Mucosa of rectum (tissue), 2 donors: ENCODE results near the gene UTP20.

Experiments
- H3K27ac ChIP-seq, 2 donors: one replicate each; pipeline ENCODE4 v1.7.0; 2013; ENCODE audit warnings: inconsistent platforms in 2 of 2, low read depth in 2 of 2, low read length in 2 of 2
- H3K27me3 ChIP-seq, 2 donors: one replicate each; pipeline ENCODE4 v1.7.0; 2013; ENCODE audit warnings: low read length in 2 of 2; ENCODE audit not compliant: control insufficient read depth in 2 of 2, insufficient read depth in 2 of 2
- H3K36me3 ChIP-seq, 2 donors: one replicate each; pipeline ENCODE4 v1.7.0; 2013; ENCODE audit warnings: low read length in 2 of 2; ENCODE audit not compliant: control insufficient read depth in 2 of 2, insufficient read depth in 2 of 2
- H3K4me1 ChIP-seq, 2 donors: one replicate each; pipeline ENCODE4 v1.7.0; 2013; ENCODE audit warnings: low read length in 2 of 2, mild to moderate bottlenecking in 1 of 2; ENCODE audit not compliant: control insufficient read depth in 2 of 2, insufficient read depth in 2 of 2
- H3K4me3 ChIP-seq, 2 donors: one replicate each; pipeline ENCODE4 v1.7.0; 2013; ENCODE audit warnings: low read length in 2 of 2
- H3K9ac ChIP-seq, 2 donors: one replicate each; pipeline ENCODE4 v1.7.0; 2013; ENCODE audit warnings: low read length in 2 of 2, low read depth in 1 of 2, mild to moderate bottlenecking in 1 of 2
- H3K9me3 ChIP-seq, 2 donors: one replicate each; pipeline ENCODE4 v1.7.0; 2013; ENCODE audit warnings: low read length in 2 of 2; ENCODE audit not compliant: control insufficient read depth in 2 of 2
- donor health status: healthy.
- donor health status: Normal muscosa, but diverticular disease.

UTP20 gene

DNA sequence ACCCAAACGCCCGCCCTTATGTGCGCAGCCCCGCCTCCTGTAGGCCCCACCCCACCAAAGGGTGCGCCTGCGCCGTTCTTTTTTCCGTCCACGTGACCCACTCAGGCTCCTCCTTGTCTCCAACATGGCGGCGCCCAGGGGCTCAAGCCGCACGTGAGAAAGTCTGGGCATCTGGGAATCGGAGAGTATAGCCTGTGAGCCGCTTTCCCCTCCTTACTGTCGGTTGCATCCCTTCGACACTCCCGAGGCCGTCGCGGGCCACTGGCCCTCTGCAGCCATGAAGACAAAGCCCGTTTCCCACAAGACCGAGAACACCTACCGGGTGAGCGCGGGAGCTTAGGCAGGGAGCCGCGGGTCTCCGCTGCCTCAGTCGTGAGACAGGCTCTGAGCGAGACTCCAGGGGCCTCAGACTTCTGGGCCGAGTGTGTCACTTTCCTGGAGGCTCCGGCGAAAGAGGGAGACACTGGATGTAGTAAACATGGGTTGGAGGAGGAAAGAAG lies at the start of gene UTP20:
Gene UTP20, plus strand, starts transcription at position 100 of the 500 bp plus-strand sequence. Its CDS starts 178 bp downstream, at position 278.
- H3K9ac ChIP-seq, result peak within 1 kb of the TSS; percentile 64 to 77
- H3K27me3 ChIP-seq, result peaks cover 0 to 4% of the 10 kb centered on the region in 2 donors
- peaks cover 0 to 7% of the 10 kb centered on the region in 2 donors for H3K4me1 ChIP-seq
- H3K4me3 ChIP-seq, result peak within 1 kb of the TSS; percentile 99 to 100
- no peaks in the 10 kb centered on the region for H3K9me3 ChIP-seq
- no peak within 1 kb of the TSS for H3K27ac ChIP-seq
- peaks cover 0 to 18% of the 10 kb centered on the region in 2 donors for H3K36me3 ChIP-seq

- Histone ChIP-seq H3K27ac (no peak overlapping the region), H3K9me3 (no peaks in the 10 kb centered on the region)
Observed at GRCh38 chr12:101230547-101230946, 49.4 kb upstream of the UTP20 start.

DNA sequence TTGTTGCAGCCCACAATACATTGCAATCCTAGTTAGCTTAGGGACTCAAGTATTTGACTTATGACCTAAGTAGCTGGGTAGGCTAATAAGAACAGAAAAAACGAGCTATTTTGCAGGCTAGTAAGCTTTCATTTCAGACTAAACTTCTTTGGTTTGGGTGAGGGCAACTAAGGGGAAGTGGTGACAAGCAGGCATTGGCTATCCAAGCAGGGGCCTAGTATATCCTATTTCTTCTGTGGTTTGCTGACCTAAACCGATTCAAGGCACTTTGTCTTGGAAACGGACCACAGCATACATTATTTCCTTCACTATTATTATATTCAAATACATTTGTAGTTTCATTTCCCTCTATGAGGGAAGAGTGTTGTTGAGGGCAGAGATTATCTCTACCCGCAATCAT lies 48.3 kb upstream of the UTP20 start:
- no peak overlapping the region for H3K4me3 ChIP-seq
- H3K4me1 ChIP-seq, result no peaks in the 10 kb centered on the region
- no peaks in the 10 kb centered on the region for H3K36me3 ChIP-seq
- H3K9ac ChIP-seq, result no peak overlapping the region
- no peaks in the 10 kb centered on the region for H3K9me3 ChIP-seq
- H3K27me3 ChIP-seq, result no peaks in the 10 kb centered on the region
- no peak overlapping the region for H3K27ac ChIP-seq

More at GRCh38 chr12:101230547-101230946, 49.4 kb upstream of the UTP20 start:
- H3K4me3 ChIP-seq, result no peak overlapping the region
- no peaks in the 10 kb centered on the region for H3K4me1 ChIP-seq
- H3K9ac ChIP-seq, result no peak overlapping the region
- no peaks in the 10 kb centered on the region for H3K36me3 ChIP-seq
- H3K27me3 ChIP-seq, result no peaks in the 10 kb centered on the region

GRCh38 chr12:101235686-101236085 lies 44.2 kb upstream of the UTP20 start:
- no peaks in the 10 kb centered on the region for H3K36me3 ChIP-seq
- H3K4me3 ChIP-seq, result no peak overlapping the region
- H3K9ac ChIP-seq, result no peak overlapping the region
- no peak overlapping the region for H3K27ac ChIP-seq
- no peaks in the 10 kb centered on the region for H3K4me1 ChIP-seq
- H3K9me3 ChIP-seq, result no peaks in the 10 kb centered on the region
- no peaks in the 10 kb centered on the region for H3K27me3 ChIP-seq

DNA sequence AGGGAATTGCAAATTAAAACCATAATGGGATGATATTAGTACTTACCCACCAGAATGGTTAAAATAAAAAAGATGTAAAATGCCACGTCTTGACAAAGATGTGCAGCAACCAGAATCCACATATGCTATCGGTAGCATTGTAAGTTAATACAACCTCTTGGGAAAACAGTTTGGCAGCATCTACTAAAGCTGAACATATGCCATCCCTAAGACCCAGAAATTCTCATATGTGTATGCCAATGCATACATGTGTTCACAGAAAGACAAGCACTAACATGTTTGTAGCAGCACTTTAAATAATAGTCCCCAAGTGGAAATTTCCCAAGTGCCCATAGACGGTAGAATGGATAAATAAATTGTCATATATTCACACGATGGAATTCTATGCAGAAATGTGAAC lies 41.6 kb upstream of the UTP20 start:
- Histone ChIP-seq H3K27me3 (no peaks in the 10 kb centered on the region), H3K27ac (no peak overlapping the region), H3K9ac (no peak overlapping the region), H3K36me3 (no peaks in the 10 kb centered on the region), H3K4me1 (no peaks in the 10 kb centered on the region), H3K4me3 (no peak overlapping the region), H3K9me3 (no peaks in the 10 kb centered on the region)

GRCh38 chr12:101238800-101239329 lies 41.0 kb upstream of the UTP20 start:
- H3K4me1 ChIP-seq, result no peaks in the 10 kb centered on the region
- H3K9me3 ChIP-seq, result no peaks in the 10 kb centered on the region
- H3K27me3 ChIP-seq, result no peaks in the 10 kb centered on the region
- no peaks in the 10 kb centered on the region for H3K36me3 ChIP-seq
- no peak overlapping the region for H3K9ac ChIP-seq
- H3K4me3 ChIP-seq, result no peak overlapping the region
- no peak overlapping the region for H3K27ac ChIP-seq

DNA sequence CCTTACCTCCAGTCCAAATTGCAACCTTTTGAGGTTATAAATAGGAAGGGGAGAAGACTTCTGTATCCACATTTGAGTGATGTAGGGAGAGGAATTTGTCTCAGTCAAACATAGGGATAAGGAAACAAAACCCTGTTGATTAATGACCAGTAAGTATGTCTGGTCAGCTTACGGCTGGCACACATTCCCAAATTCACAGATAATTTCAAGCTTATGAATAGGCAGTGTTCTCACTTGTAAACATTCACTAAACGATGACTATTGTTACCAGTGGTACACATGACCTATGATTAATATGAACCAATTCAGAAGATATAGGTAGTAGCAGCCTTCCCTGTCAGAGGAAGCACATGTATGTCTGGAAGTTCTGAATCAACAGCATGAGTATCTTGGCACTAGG lies 36.8 kb upstream of the UTP20 start:
- Histone ChIP-seq H3K4me1 (no peaks in the 10 kb centered on the region), H3K4me3 (no peak overlapping the region), H3K9ac (no peak overlapping the region), H3K36me3 (no peaks in the 10 kb centered on the region), H3K9me3 (no peaks in the 10 kb centered on the region), H3K27ac (no peak overlapping the region), H3K27me3 (no peaks in the 10 kb centered on the region)

DNA sequence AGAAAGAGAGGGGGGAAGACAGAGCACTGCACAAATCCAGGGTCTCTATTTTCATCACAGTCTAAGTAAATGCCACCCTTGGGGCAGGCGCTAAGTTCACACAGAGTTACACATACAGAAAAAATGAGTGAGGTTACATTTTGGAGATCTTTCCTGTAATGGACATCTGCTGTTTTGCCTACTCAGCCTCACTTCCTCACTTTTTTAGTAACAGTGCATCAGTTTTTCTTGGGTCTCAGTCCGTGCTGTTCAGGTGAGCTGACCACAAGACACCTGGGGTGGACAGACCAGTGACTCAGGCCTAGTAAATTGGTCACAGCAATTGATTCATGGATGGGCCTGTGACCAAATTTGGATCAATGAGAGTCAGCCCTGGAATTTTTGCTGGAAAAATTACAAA lies 36.3 kb upstream of the UTP20 start:
- Histone ChIP-seq H3K4me3 (no peak overlapping the region), H3K9ac (no peak overlapping the region), H3K9me3 (no peaks in the 10 kb centered on the region), H3K4me1 (no peaks in the 10 kb centered on the region), H3K27me3 (no peaks in the 10 kb centered on the region), H3K36me3 (no peaks in the 10 kb centered on the region), H3K27ac (no peak overlapping the region)

GRCh38 chr12:101256266-101256665 lies 23.6 kb upstream of the UTP20 start:
- Histone ChIP-seq H3K9me3 (no peaks in the 10 kb centered on the region), H3K27ac (no peak overlapping the region), H3K4me1 (no peaks in the 10 kb centered on the region), H3K27me3 (peaks cover 0 to 5% of the 10 kb centered on the region in 2 donors), H3K36me3 (no peaks in the 10 kb centered on the region), H3K9ac (no peak overlapping the region), H3K4me3 (no peak overlapping the region)

DNA sequence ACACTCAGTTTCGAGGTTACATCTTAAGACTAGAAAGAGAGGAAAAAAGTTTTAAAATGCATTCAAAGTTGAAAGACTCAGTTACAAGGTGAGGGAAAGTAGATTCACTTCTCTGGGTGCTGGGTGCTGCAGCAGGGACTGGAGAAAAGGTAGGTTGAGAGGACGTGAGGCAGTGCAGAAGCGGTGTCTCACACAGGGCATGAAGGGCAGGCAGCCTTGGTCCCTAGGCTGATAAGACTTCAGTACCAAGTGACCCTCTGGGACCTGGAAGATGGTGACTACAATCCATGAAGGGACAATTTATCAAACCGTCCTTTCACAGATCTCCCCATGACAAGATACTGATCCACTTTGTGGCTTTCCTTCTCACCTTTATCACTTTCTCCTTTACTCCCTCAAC lies 22.5 kb upstream of the UTP20 start:
- Histone ChIP-seq H3K4me3 (no peak overlapping the region), H3K27me3 (peaks cover 0 to 5% of the 10 kb centered on the region in 2 donors), H3K4me1 (no peaks in the 10 kb centered on the region)

More for the DNA sequence above, 22.5 kb upstream of the UTP20 start:
- H3K9me3 ChIP-seq, result no peaks in the 10 kb centered on the region
- H3K9ac ChIP-seq, result no peak overlapping the region
- no peaks in the 10 kb centered on the region for H3K36me3 ChIP-seq
- H3K27ac ChIP-seq, result no peak overlapping the region
